ENCODE measurements around the gene EVI2A.

- TF ChIP-seq CTCF (IDR thresholded peaks at IDR 0.05; ENCODE audit: insufficient read depth, low read depth, low read length) = no peak
- no peak for TF ChIP-seq EZH2 (IDR thresholded peaks at IDR 0.05; ENCODE audit: insufficient read depth, low read length)
These were observed 49.2 kb downstream of the EVI2A start for GRCh38 chr17:31272236-31272635.
